Heart right ventricle (tissue), 16 donors: Measurements from ENCODE around the gene EYA4. TPM values are rescaled to one million over a fixed set of nuclear protein-coding genes. Genes with fewer than 3 reads are reported as not detected.

Experiments
- ATAC-seq, 8 donors: fragments of 200-7000 bp; cut with Tn5 transposase; one replicate each; pipeline ENCODE4 v1.9.1; 2020; ENCODE audit warnings: mild to moderate bottlenecking in 8 of 8, moderate library complexity in 8 of 8, moderate number of reproducible peaks in 1 of 8
- DNase-seq, 2 donors: peaks; one replicate each; pipeline ENCODE4 v3.0.0-alpha.2; 2020
- H3K27ac ChIP-seq, 10 donors: fragments of 200-600 bp; sonication (generic) in 2 of 10; one replicate each; pipeline versions ENCODE4 v1.5.0 to v1.8.0; 2020 to 2022; ENCODE audit warnings: mild to moderate bottlenecking in 3 of 10
- H3K27me3 ChIP-seq, 7 donors: fragments of 200-600 bp; one replicate each; pipeline ENCODE4 v1.8.0; 2021 to 2022; ENCODE audit warnings: mild to moderate bottlenecking in 2 of 7
- H3K36me3 ChIP-seq, 9 donors: fragments of 200-600 bp; sonication (generic) in 1 of 9; one replicate each; pipeline versions ENCODE4 v1.5.0 to v1.8.0; 2020 to 2022; ENCODE audit warnings: mild to moderate bottlenecking in 2 of 9
- H3K4me1 ChIP-seq, 9 donors: fragments of 200-600 bp; sonication (generic) in 1 of 9; one replicate each; pipeline versions ENCODE4 v1.5.0 to v1.8.0; 2020 to 2022; ENCODE audit warnings: mild to moderate bottlenecking in 4 of 9
- H3K4me3 ChIP-seq, 10 donors: fragments of 200-600 bp; sonication (generic) in 2 of 10; one replicate each; pipeline versions ENCODE4 v1.5.0 to v1.8.0; 2020 to 2022; ENCODE audit warnings: mild to moderate bottlenecking in 7 of 10, moderate library complexity in 2 of 10
- H3K9me3 ChIP-seq, 11 donors: fragments of 200-600 bp in 10 of 11; sonication (generic) in 2 of 11; one replicate each; pipeline versions ENCODE4 v1.5.0 to v1.8.0; 2013 to 2022; ENCODE audit warnings: mild to moderate bottlenecking in 2 of 11, control low read depth in 1 of 11, moderate library complexity in 1 of 11
- CTCF ChIP-seq, 9 donors: fragments of 200-600 bp; sonication (generic) in 2 of 9; IDR thresholded peaks; one replicate each; pipeline versions ENCODE4 v1.5.0 to v1.8.0; 2021 to 2022; ENCODE audit warnings: antibody characterized with exemption in 9 of 9, mild to moderate bottlenecking in 5 of 9, moderate library complexity in 1 of 9
- WGBS, 2 donors: extraction: QIAGEN DNeasy Blood & Tissue Kit; methylation state at CpG; one replicate each; pipeline ENCODE4 v1.1.7; 2013; ENCODE audit warnings: inconsistent platforms in 1 of 2; 5-methylcytosine and 5-hydroxymethylcytosine counted together
- intact Hi-C, 10 donors: fragments of 100-400 bp; cut with DNase I; formaldehyde crosslinking; loops; one replicate each; pipeline versions ENCODE4 v1.11.1 to v1.14.2; 2022
- polyA plus RNA-seq, 2 donors: library from polyadenylated mRNA; stranded (reverse); fragments of 200-250 nt; gene quantifications; one replicate each; pipeline ENCODE4 v1.2.3, GENCODE V29; 2013
- total RNA-seq, 10 donors: library from RNA; stranded (reverse); fragmentation: NEBNext Ultra II Directional in 3 of 10; extraction: Animal tissue kit (Norgen Biotek cat#: 25700) in 3 of 10; gene quantifications; one replicate each; pipeline versions ENCODE4 v1.2.1 to v1.2.4, GENCODE V29; 2021 to 2023
- donor health status: Arrhythmogenic right ventricular cardiomyopathy.
- donor health status: ischemic (EF 13 %, LVEDD 7.1; RV severe dilation, severe dysfunction).
- donor health status: healthy with polysubstance abuse.
- donor health status: DM: no; HTN: yes; CAD: no.
- donor health status: DM: no; HTN: no; CAD: no.
- donor health status: ischemic (EF 25% LVEDD 6.9; RV normal size, moderate dysfunction).
- donor health status: ischemic (EF 25% LVEDD 5.7; RV mildly dilated, moderate dysfunction).
- donor health status: healthy.
- donor health status: DM: yes; HTN: yes; CAD: no.
- donor health status: Ischemic cardiomyopathy.
- donor health status: ischemic (EF 35%, LVEDD 5.7; RV mildly dilated, moderate dysfunction).
- donor health status: nonischemic (EF 11% LVEDD 7.7; RV severe dilation, severe dysfunction).
- donor health status: DM: yes; HTN: yes; CAD: no.
- donor health status: PGD.
- donor health status: ischemic (EF 29% LVEDD 5.4; RV normal size, mild dysfunction).
- donor health status: nonischemic (EF 23%, LVEDD 6.1; RV moderate dilation, normal function).

The EYA4 gene
- total and polyA plus RNA-seq, 12 donors: 1.6 to 30.2 (median 17.9) TPM

- TF ChIP-seq CTCF (IDR thresholded peaks at IDR 0.05): no peak
- intact Hi-C loops: no loop called here
- Histone ChIP-seq H3K9me3 (no peaks in the 10 kb centered on the region), H3K27me3 (no peaks in the 10 kb centered on the region), H3K27ac (no peak overlapping the region), H3K36me3 (peaks cover 0 to 2% (median 0%) of the 10 kb centered on the region in 9 donors), H3K4me1 (no peaks in the 10 kb centered on the region), H3K4me3 (no peak overlapping the region)
- WGBS, 2 donors: 47 to 72% methylated on average over 1 of the region's 1 CpG
- DNase-seq (no peak), ATAC-seq (no peak)
Measured at GRCh38 chr6:133463790-133464189, 222.6 kb downstream of the EYA4 start.

- TF ChIP-seq CTCF (IDR thresholded peaks at IDR 0.05): no peak
- 55 to 63% methylated on average over 4 of the region's 4 CpGs for WGBS, 2 donors
- ATAC-seq: no peak
Measured at GRCh38 chr6:133466680-133467079, 225.5 kb downstream of the EYA4 start.

DNA sequence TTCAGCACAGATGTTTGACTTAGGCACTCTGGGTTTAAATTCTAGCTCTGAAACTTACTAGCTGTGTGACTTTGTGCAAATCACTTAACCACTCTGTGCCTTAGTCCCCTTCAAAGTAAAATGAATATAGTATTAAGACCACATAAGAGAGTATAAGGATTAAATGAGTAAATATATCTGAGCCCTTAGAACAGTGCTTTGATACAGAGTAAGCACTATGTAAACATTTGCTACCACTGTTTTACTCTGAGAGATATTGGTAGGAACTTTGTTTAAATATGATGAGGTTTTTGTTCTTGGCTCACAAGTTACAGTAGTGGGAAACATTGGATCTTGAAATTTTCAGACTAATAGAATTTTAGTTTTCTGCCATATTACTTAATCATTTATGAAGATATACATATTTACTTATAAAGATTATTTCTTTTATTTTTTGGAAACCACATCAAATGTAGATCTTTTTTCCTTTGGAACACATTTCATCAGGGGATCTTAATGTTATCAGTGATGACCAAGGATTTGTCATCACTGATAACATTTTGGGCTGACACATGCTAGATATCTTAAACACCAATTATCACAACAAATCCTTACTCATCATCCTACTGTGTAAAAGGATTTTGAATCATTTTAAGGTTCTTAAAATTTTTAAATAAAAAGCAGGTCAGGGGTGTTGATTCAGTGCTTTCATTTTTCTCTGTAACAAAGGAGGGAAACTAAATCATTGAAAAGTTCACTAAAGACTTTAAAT, 226.2 kb downstream of the EYA4 start:
- Histone ChIP-seq H3K27me3 (no peaks in the 10 kb centered on the region), H3K27ac (no peak overlapping the region), H3K4me1 (no peaks in the 10 kb centered on the region), H3K9me3 (peaks cover 0 to 3% (median 0%) of the 10 kb centered on the region in 11 donors), H3K4me3 (no peak overlapping the region), H3K36me3 (peaks cover 0 to 3% (median 0%) of the 10 kb centered on the region in 9 donors)
- DNase-seq: no peak
- ATAC-seq: no peak
- intact Hi-C loops: no loop called here
- no peak for TF ChIP-seq CTCF (IDR thresholded peaks at IDR 0.05)

More at GRCh38 chr6:133466680-133467079, 225.5 kb downstream of the EYA4 start:
- intact Hi-C loops: no loop called here
- Histone ChIP-seq H3K9me3 (peaks cover 0 to 3% (median 0%) of the 10 kb centered on the region in 11 donors), H3K27me3 (no peaks in the 10 kb centered on the region), H3K36me3 (peaks cover 0 to 3% (median 0%) of the 10 kb centered on the region in 9 donors), H3K4me1 (no peaks in the 10 kb centered on the region), H3K4me3 (no peak overlapping the region), H3K27ac (no peak overlapping the region)
- DNase-seq: no peak

DNA sequence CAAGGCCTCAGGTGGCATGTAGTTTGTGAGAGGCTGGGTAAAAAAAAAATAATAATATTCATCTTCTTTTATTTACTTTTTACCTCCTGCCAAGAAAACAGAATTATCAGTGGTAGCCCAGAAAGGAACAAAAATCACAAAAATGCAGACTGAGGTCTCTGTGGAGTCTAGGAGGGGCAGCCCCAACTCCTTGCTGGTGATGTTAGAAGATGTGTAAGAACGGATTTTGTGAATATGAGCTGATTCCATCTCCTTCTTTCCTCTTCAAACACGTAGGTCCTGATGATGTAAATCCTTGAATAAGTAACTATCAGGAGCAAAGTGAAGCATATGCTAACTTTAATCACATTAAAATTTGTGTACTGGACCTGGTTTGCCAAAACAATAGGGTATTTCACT, 226.8 kb downstream of the EYA4 start:
- intact Hi-C loops: no loop called here
- H3K4me3 ChIP-seq: no peak overlapping the region
- no peak for ATAC-seq
- no peak for TF ChIP-seq CTCF (IDR thresholded peaks at IDR 0.05)
- H3K9me3 ChIP-seq: peaks cover 0 to 3% (median 0%) of the 10 kb centered on the region in 11 donors
- no peaks in the 10 kb centered on the region for H3K4me1 ChIP-seq
- peaks cover 0 to 3% (median 0%) of the 10 kb centered on the region in 9 donors for H3K36me3 ChIP-seq
- no peak overlapping the region for H3K27ac ChIP-seq
- no peaks in the 10 kb centered on the region for H3K27me3 ChIP-seq
- DNase-seq: no peak
- 64 to 68% methylated on average over 2 of the region's 2 CpGs for WGBS, 2 donors
